Measurements from ENCODE around the gene OPCML. TPM values are rescaled to one million over a fixed set of nuclear protein-coding genes. Genes with fewer than 3 reads are reported as not detected.

The OPCML gene
- total and polyA plus RNA-seq, 4 donors, result under 0.01 to 0.01 TPM; not detected in 2

DNA sequence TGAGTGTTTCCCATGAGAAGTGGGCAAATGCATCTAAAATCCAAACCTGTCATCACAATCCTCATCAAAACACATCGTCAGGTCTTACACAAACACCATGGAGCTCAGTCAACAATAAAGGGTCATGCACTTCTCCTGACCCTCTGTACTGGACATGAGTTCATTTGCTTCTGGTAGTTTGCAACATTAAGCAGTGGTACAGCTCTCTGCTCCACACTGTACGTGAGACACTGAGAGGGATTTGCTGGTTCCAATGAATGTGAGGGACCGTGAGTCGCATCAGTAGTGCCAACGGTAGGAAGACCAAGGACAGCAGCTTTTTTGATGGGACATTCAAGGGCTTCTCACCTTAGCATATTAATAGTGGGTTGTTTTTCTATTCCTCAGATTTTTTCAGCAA lies 752.3 kb downstream of the OPCML start:
- H3K27ac ChIP-seq (ENCODE audit: low read depth in 1 of 2, low read length in 2 of 2), result no peak overlapping the region
- no peaks in the 10 kb centered on the region for H3K36me3 ChIP-seq (ENCODE audit: control insufficient read depth in 4 of 4, insufficient read depth in 3 of 4, low read depth in 1 of 4, low read length in 3 of 4)
- no peaks in the 10 kb centered on the region for H3K9me3 ChIP-seq (ENCODE audit: control insufficient read depth in 4 of 4, low read length in 3 of 4)
- no peaks in the 10 kb centered on the region for H3K27me3 ChIP-seq (ENCODE audit: control insufficient read depth in 4 of 4, insufficient read depth in 4 of 4, low read length in 3 of 4)
- H3K4me3 ChIP-seq (ENCODE audit: low read depth in 1 of 3, low read length in 3 of 3), result no peak overlapping the region
- no peak for DNase-seq (ENCODE audit: low spot score)
- no peak overlapping the region for H3K9ac ChIP-seq (ENCODE audit: low read depth in 1 of 2, low read length in 2 of 2)
- H3K4me1 ChIP-seq (ENCODE audit: control insufficient read depth in 4 of 4, insufficient read depth in 4 of 4, low read length in 3 of 4), result peaks cover 1 to 18% (median 9%) of the 10 kb centered on the region in 4 donors
- TF ChIP-seq FOXA1 (IDR thresholded peaks at IDR 0.05) (no peak), RXRA (IDR thresholded peaks at IDR 0.05) (peak; percentile 95 to 97), EGR1 (IDR thresholded peaks at IDR 0.05; ENCODE audit: low read depth in 2 of 2) (no peak), SP1 (IDR thresholded peaks at IDR 0.05) (peak; percentile 24), RAD21 (IDR thresholded peaks at IDR 0.05) (peak; percentile 26 to 28), FOXA2 (IDR thresholded peaks at IDR 0.05) (no peak), TAF1 (conservative IDR thresholded peaks at IDR 0.05) (no peak), NR2F2 (IDR thresholded peaks at IDR 0.05) (no peak), GABPA (IDR thresholded peaks at IDR 0.05 in 1 of 2, conservative IDR thresholded peaks at IDR 0.05 in 1 of 2) (no peak), JUND (IDR thresholded peaks at IDR 0.05) (no peak), HNF4A (conservative IDR thresholded peaks at IDR 0.05) (peak; percentile 29 to 64), YY1 (IDR thresholded peaks at IDR 0.05) (no peak), HNF4G (IDR thresholded peaks at IDR 0.05) (no peak)
- TF ChIP-seq, protein P1, sequence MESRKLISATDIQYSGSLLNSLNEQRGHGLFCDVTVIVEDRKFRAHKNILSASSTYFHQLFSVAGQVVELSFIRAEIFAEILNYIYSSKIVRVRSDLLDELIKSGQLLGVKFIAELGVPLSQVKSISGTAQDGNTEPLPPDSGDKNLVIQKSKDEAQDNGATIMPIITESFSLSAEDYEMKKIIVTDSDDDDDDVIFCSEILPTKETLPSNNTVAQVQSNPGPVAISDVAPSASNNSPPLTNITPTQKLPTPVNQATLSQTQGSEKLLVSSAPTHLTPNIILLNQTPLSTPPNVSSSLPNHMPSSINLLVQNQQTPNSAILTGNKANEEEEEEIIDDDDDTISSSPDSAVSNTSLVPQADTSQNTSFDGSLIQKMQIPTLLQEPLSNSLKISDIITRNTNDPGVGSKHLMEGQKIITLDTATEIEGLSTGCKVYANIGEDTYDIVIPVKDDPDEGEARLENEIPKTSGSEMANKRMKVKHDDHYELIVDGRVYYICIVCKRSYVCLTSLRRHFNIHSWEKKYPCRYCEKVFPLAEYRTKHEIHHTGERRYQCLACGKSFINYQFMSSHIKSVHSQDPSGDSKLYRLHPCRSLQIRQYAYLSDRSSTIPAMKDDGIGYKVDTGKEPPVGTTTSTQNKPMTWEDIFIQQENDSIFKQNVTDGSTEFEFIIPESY (IDR thresholded peaks at IDR 0.05), result no peak
- TF ChIP-seq, protein P2, sequence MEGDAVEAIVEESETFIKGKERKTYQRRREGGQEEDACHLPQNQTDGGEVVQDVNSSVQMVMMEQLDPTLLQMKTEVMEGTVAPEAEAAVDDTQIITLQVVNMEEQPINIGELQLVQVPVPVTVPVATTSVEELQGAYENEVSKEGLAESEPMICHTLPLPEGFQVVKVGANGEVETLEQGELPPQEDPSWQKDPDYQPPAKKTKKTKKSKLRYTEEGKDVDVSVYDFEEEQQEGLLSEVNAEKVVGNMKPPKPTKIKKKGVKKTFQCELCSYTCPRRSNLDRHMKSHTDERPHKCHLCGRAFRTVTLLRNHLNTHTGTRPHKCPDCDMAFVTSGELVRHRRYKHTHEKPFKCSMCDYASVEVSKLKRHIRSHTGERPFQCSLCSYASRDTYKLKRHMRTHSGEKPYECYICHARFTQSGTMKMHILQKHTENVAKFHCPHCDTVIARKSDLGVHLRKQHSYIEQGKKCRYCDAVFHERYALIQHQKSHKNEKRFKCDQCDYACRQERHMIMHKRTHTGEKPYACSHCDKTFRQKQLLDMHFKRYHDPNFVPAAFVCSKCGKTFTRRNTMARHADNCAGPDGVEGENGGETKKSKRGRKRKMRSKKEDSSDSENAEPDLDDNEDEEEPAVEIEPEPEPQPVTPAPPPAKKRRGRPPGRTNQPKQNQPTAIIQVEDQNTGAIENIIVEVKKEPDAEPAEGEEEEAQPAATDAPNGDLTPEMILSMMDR (IDR thresholded peaks at IDR 0.05; ENCODE audit: low read depth, low read length, missing input control), result no peak
- TF ChIP-seq, protein P3, sequence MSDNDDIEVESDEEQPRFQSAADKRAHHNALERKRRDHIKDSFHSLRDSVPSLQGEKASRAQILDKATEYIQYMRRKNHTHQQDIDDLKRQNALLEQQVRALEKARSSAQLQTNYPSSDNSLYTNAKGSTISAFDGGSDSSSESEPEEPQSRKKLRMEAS (IDR thresholded peaks at IDR 0.05), result no peak
- TF ChIP-seq, protein P4, sequence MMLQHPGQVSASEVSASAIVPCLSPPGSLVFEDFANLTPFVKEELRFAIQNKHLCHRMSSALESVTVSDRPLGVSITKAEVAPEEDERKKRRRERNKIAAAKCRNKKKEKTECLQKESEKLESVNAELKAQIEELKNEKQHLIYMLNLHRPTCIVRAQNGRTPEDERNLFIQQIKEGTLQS (IDR thresholded peaks at IDR 0.05), result no peak
- TF ChIP-seq, protein P5, sequence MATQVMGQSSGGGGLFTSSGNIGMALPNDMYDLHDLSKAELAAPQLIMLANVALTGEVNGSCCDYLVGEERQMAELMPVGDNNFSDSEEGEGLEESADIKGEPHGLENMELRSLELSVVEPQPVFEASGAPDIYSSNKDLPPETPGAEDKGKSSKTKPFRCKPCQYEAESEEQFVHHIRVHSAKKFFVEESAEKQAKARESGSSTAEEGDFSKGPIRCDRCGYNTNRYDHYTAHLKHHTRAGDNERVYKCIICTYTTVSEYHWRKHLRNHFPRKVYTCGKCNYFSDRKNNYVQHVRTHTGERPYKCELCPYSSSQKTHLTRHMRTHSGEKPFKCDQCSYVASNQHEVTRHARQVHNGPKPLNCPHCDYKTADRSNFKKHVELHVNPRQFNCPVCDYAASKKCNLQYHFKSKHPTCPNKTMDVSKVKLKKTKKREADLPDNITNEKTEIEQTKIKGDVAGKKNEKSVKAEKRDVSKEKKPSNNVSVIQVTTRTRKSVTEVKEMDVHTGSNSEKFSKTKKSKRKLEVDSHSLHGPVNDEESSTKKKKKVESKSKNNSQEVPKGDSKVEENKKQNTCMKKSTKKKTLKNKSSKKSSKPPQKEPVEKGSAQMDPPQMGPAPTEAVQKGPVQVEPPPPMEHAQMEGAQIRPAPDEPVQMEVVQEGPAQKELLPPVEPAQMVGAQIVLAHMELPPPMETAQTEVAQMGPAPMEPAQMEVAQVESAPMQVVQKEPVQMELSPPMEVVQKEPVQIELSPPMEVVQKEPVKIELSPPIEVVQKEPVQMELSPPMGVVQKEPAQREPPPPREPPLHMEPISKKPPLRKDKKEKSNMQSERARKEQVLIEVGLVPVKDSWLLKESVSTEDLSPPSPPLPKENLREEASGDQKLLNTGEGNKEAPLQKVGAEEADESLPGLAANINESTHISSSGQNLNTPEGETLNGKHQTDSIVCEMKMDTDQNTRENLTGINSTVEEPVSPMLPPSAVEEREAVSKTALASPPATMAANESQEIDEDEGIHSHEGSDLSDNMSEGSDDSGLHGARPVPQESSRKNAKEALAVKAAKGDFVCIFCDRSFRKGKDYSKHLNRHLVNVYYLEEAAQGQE (IDR thresholded peaks at IDR 0.05), result peak; percentile 12
- 42% methylated on average over 5 of the region's 5 CpGs for WGBS
